ENCODE results near the gene TFEB. TPM values are rescaled to one million over a fixed set of nuclear protein-coding genes. Genes with fewer than 3 reads are reported as not detected.

Gene TFEB
- total and polyA plus RNA-seq, 4 donors = 1.1 to 6.2 (median 3.8) TPM

- Histone ChIP-seq H3K4me3 (ENCODE audit: low read depth in 1 of 3, low read length in 3 of 3) (no peak overlapping the region), H3K36me3 (ENCODE audit: control insufficient read depth in 4 of 4, insufficient read depth in 3 of 4, low read depth in 1 of 4, low read length in 3 of 4) (no peaks in the 10 kb centered on the region), H3K27ac (ENCODE audit: low read depth in 1 of 2, low read length in 2 of 2) (no peak overlapping the region), H3K9ac (ENCODE audit: low read depth in 1 of 2, low read length in 2 of 2) (no peak overlapping the region), H3K4me1 (ENCODE audit: control insufficient read depth in 4 of 4, insufficient read depth in 4 of 4, low read length in 3 of 4) (no peaks in the 10 kb centered on the region), H3K27me3 (ENCODE audit: control insufficient read depth in 4 of 4, insufficient read depth in 4 of 4, low read length in 3 of 4) (no peaks in the 10 kb centered on the region), H3K9me3 (ENCODE audit: control insufficient read depth in 4 of 4, low read length in 3 of 4) (no peaks in the 10 kb centered on the region)
- 93% methylated on average over 20 of the region's 20 CpGs for WGBS
- TF ChIP-seq, protein P1, sequence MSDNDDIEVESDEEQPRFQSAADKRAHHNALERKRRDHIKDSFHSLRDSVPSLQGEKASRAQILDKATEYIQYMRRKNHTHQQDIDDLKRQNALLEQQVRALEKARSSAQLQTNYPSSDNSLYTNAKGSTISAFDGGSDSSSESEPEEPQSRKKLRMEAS (IDR thresholded peaks at IDR 0.05) = no peak
- TF ChIP-seq, protein P2, sequence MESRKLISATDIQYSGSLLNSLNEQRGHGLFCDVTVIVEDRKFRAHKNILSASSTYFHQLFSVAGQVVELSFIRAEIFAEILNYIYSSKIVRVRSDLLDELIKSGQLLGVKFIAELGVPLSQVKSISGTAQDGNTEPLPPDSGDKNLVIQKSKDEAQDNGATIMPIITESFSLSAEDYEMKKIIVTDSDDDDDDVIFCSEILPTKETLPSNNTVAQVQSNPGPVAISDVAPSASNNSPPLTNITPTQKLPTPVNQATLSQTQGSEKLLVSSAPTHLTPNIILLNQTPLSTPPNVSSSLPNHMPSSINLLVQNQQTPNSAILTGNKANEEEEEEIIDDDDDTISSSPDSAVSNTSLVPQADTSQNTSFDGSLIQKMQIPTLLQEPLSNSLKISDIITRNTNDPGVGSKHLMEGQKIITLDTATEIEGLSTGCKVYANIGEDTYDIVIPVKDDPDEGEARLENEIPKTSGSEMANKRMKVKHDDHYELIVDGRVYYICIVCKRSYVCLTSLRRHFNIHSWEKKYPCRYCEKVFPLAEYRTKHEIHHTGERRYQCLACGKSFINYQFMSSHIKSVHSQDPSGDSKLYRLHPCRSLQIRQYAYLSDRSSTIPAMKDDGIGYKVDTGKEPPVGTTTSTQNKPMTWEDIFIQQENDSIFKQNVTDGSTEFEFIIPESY (IDR thresholded peaks at IDR 0.05) = no peak
- TF ChIP-seq TAF1 (conservative IDR thresholded peaks at IDR 0.05) (no peak), HNF4A (conservative IDR thresholded peaks at IDR 0.05) (no peak), HNF4G (IDR thresholded peaks at IDR 0.05) (no peak), RXRA (IDR thresholded peaks at IDR 0.05) (no peak), CTCF (IDR thresholded peaks at IDR 0.05; ENCODE audit: low read depth, low read length, missing input control) (no peak), ATF3 (IDR thresholded peaks at IDR 0.05) (no peak), EGR1 (IDR thresholded peaks at IDR 0.05; ENCODE audit: low read depth in 2 of 2) (no peak), FOXA2 (IDR thresholded peaks at IDR 0.05) (no peak), SP1 (IDR thresholded peaks at IDR 0.05) (no peak), RAD21 (IDR thresholded peaks at IDR 0.05) (no peak), FOXA1 (IDR thresholded peaks at IDR 0.05) (no peak), GABPA (IDR thresholded peaks at IDR 0.05 in 1 of 2, conservative IDR thresholded peaks at IDR 0.05 in 1 of 2) (no peak), NR2F2 (IDR thresholded peaks at IDR 0.05) (no peak)
- TF ChIP-seq, protein P3, sequence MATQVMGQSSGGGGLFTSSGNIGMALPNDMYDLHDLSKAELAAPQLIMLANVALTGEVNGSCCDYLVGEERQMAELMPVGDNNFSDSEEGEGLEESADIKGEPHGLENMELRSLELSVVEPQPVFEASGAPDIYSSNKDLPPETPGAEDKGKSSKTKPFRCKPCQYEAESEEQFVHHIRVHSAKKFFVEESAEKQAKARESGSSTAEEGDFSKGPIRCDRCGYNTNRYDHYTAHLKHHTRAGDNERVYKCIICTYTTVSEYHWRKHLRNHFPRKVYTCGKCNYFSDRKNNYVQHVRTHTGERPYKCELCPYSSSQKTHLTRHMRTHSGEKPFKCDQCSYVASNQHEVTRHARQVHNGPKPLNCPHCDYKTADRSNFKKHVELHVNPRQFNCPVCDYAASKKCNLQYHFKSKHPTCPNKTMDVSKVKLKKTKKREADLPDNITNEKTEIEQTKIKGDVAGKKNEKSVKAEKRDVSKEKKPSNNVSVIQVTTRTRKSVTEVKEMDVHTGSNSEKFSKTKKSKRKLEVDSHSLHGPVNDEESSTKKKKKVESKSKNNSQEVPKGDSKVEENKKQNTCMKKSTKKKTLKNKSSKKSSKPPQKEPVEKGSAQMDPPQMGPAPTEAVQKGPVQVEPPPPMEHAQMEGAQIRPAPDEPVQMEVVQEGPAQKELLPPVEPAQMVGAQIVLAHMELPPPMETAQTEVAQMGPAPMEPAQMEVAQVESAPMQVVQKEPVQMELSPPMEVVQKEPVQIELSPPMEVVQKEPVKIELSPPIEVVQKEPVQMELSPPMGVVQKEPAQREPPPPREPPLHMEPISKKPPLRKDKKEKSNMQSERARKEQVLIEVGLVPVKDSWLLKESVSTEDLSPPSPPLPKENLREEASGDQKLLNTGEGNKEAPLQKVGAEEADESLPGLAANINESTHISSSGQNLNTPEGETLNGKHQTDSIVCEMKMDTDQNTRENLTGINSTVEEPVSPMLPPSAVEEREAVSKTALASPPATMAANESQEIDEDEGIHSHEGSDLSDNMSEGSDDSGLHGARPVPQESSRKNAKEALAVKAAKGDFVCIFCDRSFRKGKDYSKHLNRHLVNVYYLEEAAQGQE (IDR thresholded peaks at IDR 0.05) = no peak
- DNase-seq (ENCODE audit: low spot score) = no peak
Observed at GRCh38 chr6:41700463-41701347, 34.7 kb downstream of the TFEB start.

Measured in liver (tissue), 9 donors.